ENCODE data around the gene ADD1.

ADD1 gene

DNA sequence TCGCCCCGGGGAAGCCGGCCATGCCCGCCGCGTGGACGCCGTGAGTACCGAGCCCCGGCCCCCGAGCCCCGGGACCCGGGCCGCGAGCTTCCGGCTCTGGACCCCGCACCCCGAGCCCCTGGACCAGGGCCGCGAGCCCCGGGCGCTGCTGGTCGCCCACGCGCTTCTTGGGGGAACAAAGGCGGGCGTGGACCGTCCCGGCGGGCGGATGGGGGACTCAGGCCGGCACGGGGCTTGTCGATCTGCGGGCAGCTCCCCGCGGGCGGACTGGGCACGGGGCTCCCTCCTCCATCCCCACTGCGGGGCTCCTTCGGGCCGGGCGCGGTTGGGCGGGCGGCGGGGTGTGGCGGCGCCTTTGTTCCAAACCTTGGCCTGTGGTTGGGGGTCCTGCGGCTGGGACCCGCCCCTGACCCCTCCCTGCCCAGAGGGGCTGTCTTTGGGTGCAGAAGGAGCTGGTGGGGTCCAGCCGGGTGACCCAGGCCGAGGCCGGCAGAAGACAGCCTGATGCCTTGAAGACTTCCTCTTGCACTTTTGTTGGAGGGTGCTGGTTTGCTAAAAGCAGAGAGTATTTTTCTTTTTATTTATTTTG, 25.2 kb upstream of the ADD1 start:
- Histone ChIP-seq H3K4me3 (ENCODE audit: low read length) (peak overlapping the region; percentile 48), H3K9me2 (replicated peaks; ENCODE audit: control insufficient read depth, low read length) (no peaks in the 10 kb centered on the region), H3K36me3 (ENCODE audit: control insufficient read depth, low read length) (no peaks in the 10 kb centered on the region), H3F3A (ENCODE audit: control insufficient read depth, insufficient read depth) (0 out of 2 replicates have a peak, but pooled peaks cover 7% of the 10 kb centered on the region), H3K27ac (ENCODE audit: low read depth, low read length) (no peak overlapping the region), H3K79me2 (ENCODE audit: control insufficient read depth, low read length) (no peaks in the 10 kb centered on the region), H3K4me2 (ENCODE audit: low read length) (peak overlapping the region; percentile 48; the same call in 1 of the 2 replicates), H3K4me1 (ENCODE audit: control insufficient read depth, low read length) (peaks cover 23% of the 10 kb centered on the region), H3K27me3 (ENCODE audit: control insufficient read depth, low read length) (peaks cover 31% of the 10 kb centered on the region), H4K20me1 (ENCODE audit: control insufficient read depth, insufficient read depth, low read depth, low read length) (no peaks in the 10 kb centered on the region), H3K9me3 (ENCODE audit: control insufficient read depth, insufficient read depth, low read length) (0 out of 2 replicates have a peak, but pooled peaks cover 4% of the 10 kb centered on the region)
- TF ChIP-seq EZH2phosphoT487 (IDR thresholded peaks at IDR 0.05; ENCODE audit: borderline replicate concordance, low read length): peak; percentile 80; the same call in 1 of the 2 replicates
- TF ChIP-seq, protein P1, sequence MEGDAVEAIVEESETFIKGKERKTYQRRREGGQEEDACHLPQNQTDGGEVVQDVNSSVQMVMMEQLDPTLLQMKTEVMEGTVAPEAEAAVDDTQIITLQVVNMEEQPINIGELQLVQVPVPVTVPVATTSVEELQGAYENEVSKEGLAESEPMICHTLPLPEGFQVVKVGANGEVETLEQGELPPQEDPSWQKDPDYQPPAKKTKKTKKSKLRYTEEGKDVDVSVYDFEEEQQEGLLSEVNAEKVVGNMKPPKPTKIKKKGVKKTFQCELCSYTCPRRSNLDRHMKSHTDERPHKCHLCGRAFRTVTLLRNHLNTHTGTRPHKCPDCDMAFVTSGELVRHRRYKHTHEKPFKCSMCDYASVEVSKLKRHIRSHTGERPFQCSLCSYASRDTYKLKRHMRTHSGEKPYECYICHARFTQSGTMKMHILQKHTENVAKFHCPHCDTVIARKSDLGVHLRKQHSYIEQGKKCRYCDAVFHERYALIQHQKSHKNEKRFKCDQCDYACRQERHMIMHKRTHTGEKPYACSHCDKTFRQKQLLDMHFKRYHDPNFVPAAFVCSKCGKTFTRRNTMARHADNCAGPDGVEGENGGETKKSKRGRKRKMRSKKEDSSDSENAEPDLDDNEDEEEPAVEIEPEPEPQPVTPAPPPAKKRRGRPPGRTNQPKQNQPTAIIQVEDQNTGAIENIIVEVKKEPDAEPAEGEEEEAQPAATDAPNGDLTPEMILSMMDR (IDR thresholded peaks at IDR 0.05; ENCODE audit: low read depth, low read length, poor library complexity, severe bottlenecking): no peak

DNA sequence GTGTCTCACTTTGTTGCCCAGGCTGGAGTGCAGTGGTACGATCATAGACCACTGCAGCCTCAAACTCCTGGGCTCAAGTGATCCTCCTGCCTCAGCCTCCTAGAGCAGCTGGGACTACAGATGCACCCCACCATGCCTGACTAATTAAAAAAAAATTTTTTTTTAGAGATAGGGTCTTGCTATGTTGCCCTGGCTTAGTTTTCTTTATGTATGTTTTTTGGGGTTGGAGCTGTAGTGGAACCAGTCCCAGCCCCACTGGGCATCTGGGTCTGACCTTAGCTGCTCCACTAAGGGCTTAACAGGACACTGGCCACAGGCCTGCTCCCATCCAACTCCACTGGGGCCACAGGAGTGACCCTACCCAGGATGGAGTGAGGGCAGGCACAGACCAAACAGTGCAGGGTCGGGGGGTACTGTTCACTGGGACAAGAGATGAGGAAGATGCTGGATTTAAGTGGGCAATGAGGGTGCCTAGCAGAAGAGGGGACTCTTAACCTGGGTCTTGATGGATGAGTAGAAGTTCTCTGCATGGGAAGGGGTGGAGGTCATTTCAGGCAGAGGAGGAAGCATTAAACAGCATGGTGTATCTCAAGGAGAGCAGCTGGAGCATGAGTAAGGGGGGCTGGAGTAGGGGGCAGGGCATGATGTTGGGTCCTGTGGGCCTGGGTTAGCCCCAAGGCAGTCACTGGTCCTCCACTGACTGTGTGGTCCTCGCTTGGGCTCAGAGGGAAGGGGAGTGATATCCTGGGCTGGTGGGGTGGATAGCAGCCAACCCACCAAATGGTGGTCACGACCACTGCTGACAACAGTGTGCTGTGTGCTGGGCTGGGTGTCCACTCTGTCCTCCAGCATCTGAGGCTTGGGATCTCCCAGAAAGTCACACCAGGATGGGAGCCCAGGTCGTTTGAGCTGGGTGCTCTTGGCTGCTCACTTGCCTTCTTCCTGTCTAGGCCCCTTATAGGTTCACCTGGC, 24.1 kb upstream of the ADD1 start:
- H3F3A ChIP-seq (ENCODE audit: control insufficient read depth, insufficient read depth): 0 out of 2 replicates have a peak, but pooled peaks cover 7% of the 10 kb centered on the region
- H3K9me3 ChIP-seq (ENCODE audit: control insufficient read depth, insufficient read depth, low read length): 0 out of 2 replicates have a peak, but pooled peaks cover 4% of the 10 kb centered on the region
- peaks cover 31% of the 10 kb centered on the region for H3K27me3 ChIP-seq (ENCODE audit: control insufficient read depth, low read length)
- H3K79me2 ChIP-seq (ENCODE audit: control insufficient read depth, low read length): no peaks in the 10 kb centered on the region
- no peak for TF ChIP-seq EZH2phosphoT487 (IDR thresholded peaks at IDR 0.05; ENCODE audit: borderline replicate concordance, low read length)
- TF ChIP-seq, protein P1 (IDR thresholded peaks at IDR 0.05; ENCODE audit: low read depth, low read length, poor library complexity, severe bottlenecking): no peak
- H3K27ac ChIP-seq (ENCODE audit: low read depth, low read length): no peak overlapping the region
- no peak overlapping the region for H3K4me3 ChIP-seq (ENCODE audit: low read length)
- H3K4me1 ChIP-seq (ENCODE audit: control insufficient read depth, low read length): peaks cover 12% of the 10 kb centered on the region
- no peaks in the 10 kb centered on the region for H3K36me3 ChIP-seq (ENCODE audit: control insufficient read depth, low read length)
- no peak overlapping the region for H3K4me2 ChIP-seq (ENCODE audit: low read length)
- 0 out of 2 replicates have a peak, but pooled peaks cover 6% of the 10 kb centered on the region for H4K20me1 ChIP-seq (ENCODE audit: control insufficient read depth, insufficient read depth, low read depth, low read length)
- H3K9me2 ChIP-seq (replicated peaks; ENCODE audit: control insufficient read depth, low read length): no peaks in the 10 kb centered on the region

DNA sequence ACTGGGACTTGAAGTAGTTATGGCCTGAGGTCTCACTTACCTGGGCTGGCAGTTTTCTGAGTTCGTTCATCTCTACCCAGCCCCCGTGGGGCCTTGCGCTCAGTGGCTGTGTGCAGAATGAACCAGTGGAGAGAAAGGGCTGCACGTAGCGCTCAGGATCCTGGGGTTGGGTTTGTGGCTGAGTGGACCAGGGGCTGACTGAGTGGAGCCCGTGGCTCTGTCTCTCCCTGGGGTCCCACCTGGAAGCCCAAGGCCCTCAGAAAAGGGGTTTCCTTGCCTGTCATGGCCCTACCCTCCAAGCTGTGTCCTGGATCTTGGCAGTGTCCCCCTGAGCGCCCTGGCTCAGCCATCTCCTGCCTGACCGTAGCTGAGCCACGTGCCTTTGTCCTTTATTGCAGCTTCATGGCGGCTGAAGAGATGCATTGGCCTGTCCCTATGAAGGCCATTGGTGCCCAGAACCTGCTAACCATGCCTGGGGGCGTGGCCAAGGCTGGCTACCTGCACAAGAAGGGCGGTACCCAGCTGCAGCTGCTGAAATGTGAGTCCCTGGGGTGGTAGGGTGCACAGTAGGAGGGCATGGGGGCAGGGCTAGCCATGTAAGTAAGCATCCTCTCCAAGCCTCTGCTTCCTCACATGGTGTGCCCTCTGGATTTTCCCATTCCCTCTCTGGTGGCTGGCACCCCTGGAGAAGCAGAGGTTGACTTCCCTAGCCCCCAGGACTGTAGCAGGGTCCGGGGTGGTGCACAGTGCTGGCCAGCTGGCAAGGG, 23.2 kb upstream of the ADD1 start:
- H3K27ac ChIP-seq (ENCODE audit: low read depth, low read length): no peak overlapping the region
- H3F3A ChIP-seq (ENCODE audit: control insufficient read depth, insufficient read depth): 0 out of 2 replicates have a peak, but pooled peaks cover 7% of the 10 kb centered on the region
- no peak for TF ChIP-seq EZH2phosphoT487 (IDR thresholded peaks at IDR 0.05; ENCODE audit: borderline replicate concordance, low read length)
- TF ChIP-seq, protein P1 (IDR thresholded peaks at IDR 0.05; ENCODE audit: low read depth, low read length, poor library complexity, severe bottlenecking): no peak
- no peaks in the 10 kb centered on the region for H3K36me3 ChIP-seq (ENCODE audit: control insufficient read depth, low read length)
- no peak overlapping the region for H3K4me2 ChIP-seq (ENCODE audit: low read length)
- peaks cover 10% of the 10 kb centered on the region for H3K4me1 ChIP-seq (ENCODE audit: control insufficient read depth, low read length)
- H3K9me3 ChIP-seq (ENCODE audit: control insufficient read depth, insufficient read depth, low read length): 0 out of 2 replicates have a peak, but pooled peaks cover 4% of the 10 kb centered on the region
- H3K9me2 ChIP-seq (replicated peaks; ENCODE audit: control insufficient read depth, low read length): no peaks in the 10 kb centered on the region
- H3K79me2 ChIP-seq (ENCODE audit: control insufficient read depth, low read length): no peaks in the 10 kb centered on the region
- H3K27me3 ChIP-seq (ENCODE audit: control insufficient read depth, low read length): peaks cover 31% of the 10 kb centered on the region
- H3K4me3 ChIP-seq (ENCODE audit: low read length): no peak overlapping the region
- H4K20me1 ChIP-seq (ENCODE audit: control insufficient read depth, insufficient read depth, low read depth, low read length): 0 out of 2 replicates have a peak, but pooled peaks cover 6% of the 10 kb centered on the region

Measured in DOHH2 (cell line).